Fibroblast of mammary gland (primary cell): Measurements from ENCODE around the gene HNF1A.

ENCODE experiments used
- DNase-seq: peaks from one replicate; pipeline ENCODE4 v3.0.0-alpha.2; 2010; ENCODE audit warnings: low read depth
- H3K4me3 ChIP-seq: 2 replicates; pipeline ENCODE4 v1.5.1; 2011; ENCODE audit warnings: low read depth, mild to moderate bottlenecking, low read length, moderate library complexity; ENCODE audit not compliant: control insufficient read depth
- TF ChIP-seq, protein P1 (sequence below): conservative IDR thresholded peaks from 2 replicates; pipeline ENCODE4 v1.5.1; 2011; ENCODE audit warnings: low read depth, low read length, inconsistent platforms; ENCODE audit not compliant: control insufficient read depth, insufficient read depth

The HNF1A gene

GRCh38 chr12:120999191-121000120, 21.1 kb downstream of the HNF1A start:
- DNase-seq: peak; percentile 25
- no peak overlapping the region for H3K4me3 ChIP-seq
- TF ChIP-seq, protein P1, sequence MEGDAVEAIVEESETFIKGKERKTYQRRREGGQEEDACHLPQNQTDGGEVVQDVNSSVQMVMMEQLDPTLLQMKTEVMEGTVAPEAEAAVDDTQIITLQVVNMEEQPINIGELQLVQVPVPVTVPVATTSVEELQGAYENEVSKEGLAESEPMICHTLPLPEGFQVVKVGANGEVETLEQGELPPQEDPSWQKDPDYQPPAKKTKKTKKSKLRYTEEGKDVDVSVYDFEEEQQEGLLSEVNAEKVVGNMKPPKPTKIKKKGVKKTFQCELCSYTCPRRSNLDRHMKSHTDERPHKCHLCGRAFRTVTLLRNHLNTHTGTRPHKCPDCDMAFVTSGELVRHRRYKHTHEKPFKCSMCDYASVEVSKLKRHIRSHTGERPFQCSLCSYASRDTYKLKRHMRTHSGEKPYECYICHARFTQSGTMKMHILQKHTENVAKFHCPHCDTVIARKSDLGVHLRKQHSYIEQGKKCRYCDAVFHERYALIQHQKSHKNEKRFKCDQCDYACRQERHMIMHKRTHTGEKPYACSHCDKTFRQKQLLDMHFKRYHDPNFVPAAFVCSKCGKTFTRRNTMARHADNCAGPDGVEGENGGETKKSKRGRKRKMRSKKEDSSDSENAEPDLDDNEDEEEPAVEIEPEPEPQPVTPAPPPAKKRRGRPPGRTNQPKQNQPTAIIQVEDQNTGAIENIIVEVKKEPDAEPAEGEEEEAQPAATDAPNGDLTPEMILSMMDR: no peak

DNA sequence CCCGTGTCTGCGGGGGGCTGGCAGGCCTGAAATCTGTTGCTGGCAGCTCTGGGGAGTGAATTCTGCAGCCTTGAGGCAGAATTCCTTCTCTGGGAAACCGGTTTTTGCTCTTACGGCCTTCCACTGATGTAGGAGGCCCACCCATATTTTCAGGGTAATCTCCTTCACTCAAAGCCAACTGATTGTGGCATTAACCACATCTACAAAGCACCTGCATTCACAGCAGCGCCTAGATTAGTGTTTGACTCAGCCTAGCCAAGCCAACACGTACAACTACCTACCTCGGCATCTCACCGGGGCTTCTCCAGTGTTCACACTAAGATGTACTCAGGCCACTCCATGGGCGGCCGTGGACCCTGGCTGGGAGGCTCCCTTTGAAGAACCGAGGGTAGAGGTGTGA, 22.2 kb downstream of the HNF1A start:
- DNase-seq: no peak
- no peak overlapping the region for H3K4me3 ChIP-seq
- TF ChIP-seq, protein P1: no peak

DNA sequence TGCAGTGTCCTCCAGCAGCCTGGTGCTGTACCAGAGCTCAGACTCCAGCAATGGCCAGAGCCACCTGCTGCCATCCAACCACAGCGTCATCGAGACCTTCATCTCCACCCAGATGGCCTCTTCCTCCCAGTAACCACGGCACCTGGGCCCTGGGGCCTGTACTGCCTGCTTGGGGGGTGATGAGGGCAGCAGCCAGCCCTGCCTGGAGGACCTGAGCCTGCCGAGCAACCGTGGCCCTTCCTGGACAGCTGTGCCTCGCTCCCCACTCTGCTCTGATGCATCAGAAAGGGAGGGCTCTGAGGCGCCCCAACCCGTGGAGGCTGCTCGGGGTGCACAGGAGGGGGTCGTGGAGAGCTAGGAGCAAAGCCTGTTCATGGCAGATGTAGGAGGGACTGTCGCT, 22.7 kb downstream of the HNF1A start:
- no peak for DNase-seq
- TF ChIP-seq, protein P1: no peak

DNA sequence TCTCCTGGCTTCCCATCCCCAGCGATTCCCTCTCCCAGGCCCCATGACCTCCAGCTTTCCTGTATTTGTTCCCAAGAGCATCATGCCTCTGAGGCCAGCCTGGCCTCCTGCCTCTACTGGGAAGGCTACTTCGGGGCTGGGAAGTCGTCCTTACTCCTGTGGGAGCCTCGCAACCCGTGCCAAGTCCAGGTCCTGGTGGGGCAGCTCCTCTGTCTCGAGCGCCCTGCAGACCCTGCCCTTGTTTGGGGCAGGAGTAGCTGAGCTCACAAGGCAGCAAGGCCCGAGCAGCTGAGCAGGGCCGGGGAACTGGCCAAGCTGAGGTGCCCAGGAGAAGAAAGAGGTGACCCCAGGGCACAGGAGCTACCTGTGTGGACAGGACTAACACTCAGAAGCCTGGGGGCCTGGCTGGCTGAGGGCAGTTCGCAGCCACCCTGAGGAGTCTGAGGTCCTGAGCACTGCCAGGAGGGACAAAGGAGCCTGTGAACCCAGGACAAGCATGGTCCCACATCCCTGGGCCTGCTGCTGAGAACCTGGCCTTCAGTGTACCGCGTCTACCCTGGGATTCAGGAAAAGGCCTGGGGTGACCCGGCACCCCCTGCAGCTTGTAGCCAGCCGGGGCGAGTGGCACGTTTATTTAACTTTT, 23.6 kb downstream of the HNF1A start:
- TF ChIP-seq, protein P1: no peak

More for the DNA sequence above, 22.7 kb downstream of the HNF1A start:
- no peak overlapping the region for H3K4me3 ChIP-seq

DNA sequence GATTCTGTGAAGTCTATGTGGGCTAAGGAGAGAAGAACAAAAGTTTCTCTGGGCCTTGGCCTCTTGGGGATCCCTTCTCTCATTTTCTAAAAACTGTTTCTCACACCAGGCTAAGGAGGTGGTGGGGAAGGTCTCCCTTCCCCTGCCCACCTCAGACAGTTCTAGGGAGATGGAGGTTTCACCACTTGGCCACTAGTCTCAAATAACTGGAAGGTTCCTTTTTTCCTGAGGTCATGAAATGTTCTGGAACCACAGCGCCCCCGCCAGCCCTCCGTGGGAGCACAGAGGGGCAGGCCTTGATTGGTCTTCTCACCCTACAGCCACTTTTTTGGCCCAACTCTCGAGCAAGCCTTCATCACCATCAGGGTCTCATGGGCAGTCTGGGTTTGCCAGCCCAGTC, 25.3 kb downstream of the HNF1A start:
- TF ChIP-seq, protein P1: no peak
- H3K4me3 ChIP-seq: no peak overlapping the region
- DNase-seq: no peak

More for the DNA sequence above, 23.6 kb downstream of the HNF1A start:
- no peak overlapping the region for H3K4me3 ChIP-seq
- no peak for DNase-seq

DNA sequence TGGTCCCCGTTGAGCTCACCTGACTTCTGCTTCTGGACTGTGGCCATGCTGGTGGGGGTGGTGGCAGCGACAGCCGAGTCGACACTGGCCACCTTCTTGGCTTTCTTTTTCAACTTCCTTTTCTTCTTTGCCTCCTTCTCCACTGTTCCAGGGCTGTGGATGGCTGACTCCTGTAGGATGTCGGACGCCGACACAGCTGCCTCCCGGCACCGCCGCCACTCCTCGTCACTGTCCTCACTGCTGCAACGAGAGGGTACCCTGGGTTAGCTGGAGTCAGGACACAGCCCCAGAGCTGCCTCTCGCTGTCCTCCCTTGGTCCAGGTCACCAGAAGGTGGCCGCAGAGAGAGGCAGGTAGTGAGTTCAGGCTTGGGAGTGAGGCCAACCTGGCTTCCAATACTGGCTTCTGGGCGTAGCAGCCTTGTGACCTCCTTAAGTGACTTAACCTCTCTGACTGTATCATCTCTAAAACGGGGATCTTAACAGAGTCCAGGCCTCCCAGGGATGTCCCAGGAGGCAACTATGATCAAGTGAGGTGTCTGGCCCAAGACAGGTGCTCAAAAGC, 26.0 kb downstream of the HNF1A start:
- no peak overlapping the region for H3K4me3 ChIP-seq
- DNase-seq: no peak
- TF ChIP-seq, protein P1: no peak
